A549 (cell line): ENCODE data around the gene CCDC40. TPM values are rescaled to one million over a fixed set of nuclear protein-coding genes. Genes with fewer than 3 reads are reported as not detected.

ENCODE experiments used
- ATAC-seq, 2 experiments: fragments of 200-7000 bp in 1 of 2; fragments of >200 bp in 1 of 2; cut with Nextera tagmentation in 1 of 2; cut with Tn5 transposase in 1 of 2; 3 replicates each; pipeline versions ENCODE4 v1.8.0 to v1.9.1; 2018 to 2020; ENCODE audit warnings: mild to moderate bottlenecking in 1 of 2, moderate library complexity in 1 of 2
- CTCF ChIA-PET: fragments of 300-600 bp; sonication (Branson Sonifier 250); formaldehyde crosslinking; extraction: SDS; loops from one replicate; lab custom pipeline; 2021; ENCODE audit warnings: antibody characterized with exemption, inconsistent platforms; lab: Yijun Ruan, JAX
- POLR2A ChIA-PET: fragments of 350-600 bp; formaldehyde crosslinking; extraction: SDS; loops from one replicate; lab custom pipeline; 2021; ENCODE audit warnings: antibody characterized with exemption, inconsistent platforms; lab: Yijun Ruan, JAX
- DNase-seq, 2 experiments: peaks; one replicate each; pipeline versions ENCODE4 v3.0.0 to v3.0.0-alpha.2; 2011 to 2016; ENCODE audit warnings: low read depth in 1 of 2, low spot score in 1 of 2
- FAIRE-seq: peaks from 2 replicates; lab custom pipeline; 2011; peaks lifted over from hg19 to GRCh38; lab: Jason Lieb, UNC
- H3K27ac ChIP-seq, 2 experiments: fragments of >200 bp; sonication (Bioruptor Twin); formaldehyde crosslinking; 3 replicates each; pipeline ENCODE4 v1.5.1; 2016 to 2017
- H3K4me1 ChIP-seq: fragments of >200 bp; sonication (Bioruptor Twin); formaldehyde crosslinking; 3 replicates; pipeline ENCODE4 v1.6.1; 2016
- H3K4me2 ChIP-seq: fragments of >200 bp; sonication (Bioruptor Twin); formaldehyde crosslinking; 3 replicates; pipeline ENCODE4 v1.6.1; 2016
- H3K4me3 ChIP-seq: fragments of >200 bp; sonication (Bioruptor Twin); formaldehyde crosslinking; 3 replicates; pipeline ENCODE4 v1.5.1; 2016
- H3K9me3 ChIP-seq: fragments of >200 bp; sonication (Bioruptor Twin); formaldehyde crosslinking; 3 replicates; pipeline ENCODE4 v1.6.1; 2016
- ATOH8 ChIP-seq: fragments of 250-450 bp; sonication (Bioruptor Pico); IDR thresholded peaks from 2 replicates; pipeline ENCODE4 v1.5.0; 2020; ENCODE audit warnings: low read depth, mild to moderate bottlenecking, moderate library complexity
- CEBPB ChIP-seq, 2 experiments: fragments of >200 bp in 1 of 2; sonication (Bioruptor Twin) in 1 of 2; formaldehyde crosslinking in 1 of 2; IDR thresholded peaks; 2 replicates each; pipeline ENCODE4 v1.6.1; 2012 to 2016
- CHD2 ChIP-seq: fragments of 150-350 bp; IDR thresholded peaks from 2 replicates; pipeline ENCODE4 v1.6.1; 2014; ENCODE audit warnings: low read length; ENCODE audit not compliant: partially characterized antibody
- CHD4 ChIP-seq: fragments of 200-600 bp; sonication (generic); IDR thresholded peaks from 2 replicates; pipeline ENCODE4 v1.6.1; 2016; ENCODE audit warnings: antibody characterized with exemption, mild to moderate bottlenecking, borderline replicate concordance
- CTCF ChIP-seq: fragments of >200 bp; sonication (Bioruptor Twin); formaldehyde crosslinking; IDR thresholded peaks from 3 replicates; pipeline ENCODE4 v1.5.1; 2016
- E2F6 ChIP-seq: IDR thresholded peaks from 2 replicates; pipeline ENCODE4 v1.6.1; 2012; ENCODE audit warnings: low read depth, borderline replicate concordance
- EHMT2 ChIP-seq: fragments of 200-600 bp; sonication (generic); IDR thresholded peaks from 2 replicates; pipeline ENCODE4 v1.6.1; 2016; ENCODE audit warnings: antibody characterized with exemption, low read depth, mild to moderate bottlenecking, moderate library complexity
- ELK1 ChIP-seq: fragments of 150-350 bp; IDR thresholded peaks from 2 replicates; pipeline ENCODE4 v1.6.1; 2014; ENCODE audit warnings: low read depth, mild to moderate bottlenecking, low read length
- EP300 ChIP-seq, 2 experiments: fragments of >200 bp; sonication (Bioruptor Twin); formaldehyde crosslinking; IDR thresholded peaks; 2 replicates in 1 of 2; 3 replicates in 1 of 2; pipeline ENCODE4 v1.6.1; 2016 to 2017
- ESRRA ChIP-seq: fragments of 150-350 bp; IDR thresholded peaks from 2 replicates; pipeline ENCODE4 v1.6.1; 2014; ENCODE audit warnings: mild to moderate bottlenecking, low read length, borderline replicate concordance
- HOXA7 ChIP-seq: fragments of 250-450 bp; sonication (Bioruptor Pico); IDR thresholded peaks from 2 replicates; pipeline ENCODE4 v1.5.0; 2020; ENCODE audit warnings: mild to moderate bottlenecking, moderate library complexity
- KDM1A ChIP-seq: fragments of 200-600 bp; sonication (generic); IDR thresholded peaks from 2 replicates; pipeline ENCODE4 v1.6.1; 2016; ENCODE audit warnings: low read depth, mild to moderate bottlenecking
- NFE2L2 ChIP-seq: fragments of 150-350 bp; conservative IDR thresholded peaks from 2 replicates; pipeline ENCODE4 v1.6.1; 2014; ENCODE audit warnings: low read length
- PBX3 ChIP-seq: IDR thresholded peaks from 2 replicates; pipeline ENCODE4 v1.6.1; 2012
- POLR2A ChIP-seq: IDR thresholded peaks from 2 replicates; pipeline ENCODE4 v1.6.1; 2012; ENCODE audit warnings: mild to moderate bottlenecking, low read length
- RAD21 ChIP-seq, 2 experiments: fragments of >200 bp in 1 of 2; sonication (Bioruptor Twin) in 1 of 2; formaldehyde crosslinking in 1 of 2; IDR thresholded peaks in 1 of 2; conservative IDR thresholded peaks in 1 of 2; 2 replicates in 1 of 2; 3 replicates in 1 of 2; pipeline ENCODE4 v1.6.1; 2012 to 2018; ENCODE audit warnings: inconsistent platforms in 1 of 2
- REST ChIP-seq: fragments of 200-600 bp; sonication (generic); IDR thresholded peaks from 2 replicates; pipeline ENCODE4 v1.6.1; 2016; ENCODE audit warnings: antibody characterized with exemption, mild to moderate bottlenecking, moderate library complexity
- SMC3 ChIP-seq: fragments of >200 bp; sonication (Bioruptor Twin); formaldehyde crosslinking; IDR thresholded peaks from 3 replicates; pipeline ENCODE4 v1.6.1; 2018; ENCODE audit warnings: inconsistent platforms
- USF2 ChIP-seq: fragments of 450-650 bp; IDR thresholded peaks from 2 replicates; pipeline ENCODE4 v1.6.1; 2014; ENCODE audit warnings: antibody characterized with exemption
- ZNF302 ChIP-seq: fragments of 250-450 bp; sonication (Bioruptor Pico); IDR thresholded peaks from 2 replicates; pipeline ENCODE4 v1.9.0; 2021; ENCODE audit warnings: inconsistent platforms, mild to moderate bottlenecking, moderate library complexity
- ZSCAN20 ChIP-seq: fragments of 250-450 bp; sonication (Bioruptor Pico); IDR thresholded peaks from 2 replicates; pipeline ENCODE4 v1.8.0; 2022; ENCODE audit warnings: mild to moderate bottlenecking, moderate library complexity
- WGBS: methylation state at CpG from one replicate; pipeline ENCODE4 v1.1.6; 2017; ENCODE audit errors: missing lambda C conversion rate; 5-methylcytosine and 5-hydroxymethylcytosine counted together
- polyA plus RNA-seq, 4 experiments: library from polyadenylated mRNA; depleted of rRNA in 3 of 4; stranded (reverse); fragments of >200 nt; fragmentation: RNase III in 1 of 4; extraction: RNeasy Plus Mini Kit Qiagen cat#74134 plus additional on column Dnase treatment in 1 of 4; gene quantifications; 2 replicates in 3 of 4; 3 replicates in 1 of 4; pipeline ENCODE4 v1.2.3, GENCODE V29; 2011 to 2017

Gene CCDC40
- polyA plus RNA-seq, 2 of the 4 experiments (the other 2 are of a cell fraction): 5.9 to 11.3 TPM

GRCh38 chr17:80108036-80108971 lies 71.9 kb downstream of the CCDC40 start (continued):
- TF ChIP-seq ESRRA: no peak

- no peak overlapping the region for H3K4me2 ChIP-seq
- ChIA-PET POLR2A (no interaction called here), CTCF (interaction anchor here (1.2 to 11.7 kb wide), 3 partner anchors 8 to 101 kb away, joined by 4 to 99 read pairs (median 5); partner anchors contain the start of gene GAA)
- H3K27ac ChIP-seq: no peak overlapping the region
- no peaks in the 10 kb centered on the region for H3K9me3 ChIP-seq
- ATAC-seq (no peak), DNase-seq (no peak), FAIRE-seq (no peak)
- 89% methylated on average over 13 of the region's 13 CpGs for WGBS
- no peak overlapping the region for H3K4me3 ChIP-seq
- no peak for TF ChIP-seq SMC3
- TF ChIP-seq ZSCAN20 (CRISPR knock-in tag): no peak
- TF ChIP-seq ZNF302 (CRISPR knock-in tag): no peak
- TF ChIP-seq USF2: no peak
- TF ChIP-seq ELK1: no peak
- no peak for TF ChIP-seq RAD21 (conservative IDR thresholded peaks at IDR 0.05 in 1 of 2, IDR thresholded peaks at IDR 0.05 in 1 of 2)
- no peak for TF ChIP-seq PBX3
- TF ChIP-seq CEBPB (IDR thresholded peaks at IDR 0.05): no peak
- TF ChIP-seq HOXA7 (CRISPR knock-in tag): no peak
- no peak for TF ChIP-seq CTCF
- H3K4me1 ChIP-seq: no peaks in the 10 kb centered on the region
These were observed 72.7 kb downstream of the CCDC40 start for GRCh38 chr17:80109066-80109660.

GRCh38 chr17:80109713-80110446 lies 73.4 kb downstream of the CCDC40 start:
- no peaks in the 10 kb centered on the region for H3K4me1 ChIP-seq
- no peak overlapping the region for H3K4me3 ChIP-seq
- FAIRE-seq (no peak), ATAC-seq (no peak), DNase-seq (no peak)
- 89% methylated on average over 29 of the region's 30 CpGs for WGBS
- no peak overlapping the region for H3K27ac ChIP-seq
- ChIA-PET CTCF (interaction anchor here (1.0 to 11.7 kb wide), 5 partner anchors 9 to 104 kb away, joined by 3 to 99 read pairs (median 4); partner anchors contain the start of gene GAA), POLR2A (no interaction called here)
- no peaks in the 10 kb centered on the region for H3K9me3 ChIP-seq
- H3K4me2 ChIP-seq: no peak overlapping the region
- TF ChIP-seq KDM1A (no peak), REST (no peak), CHD4 (no peak), E2F6 (no peak), POLR2A (no peak), EHMT2 (no peak), CHD2 (no peak), NFE2L2 (no peak), EP300 (IDR thresholded peaks at IDR 0.05) (no peak), ATOH8 (CRISPR knock-in tag) (no peak)
